ENCODE data around the gene SLC14A1. TPM values are rescaled to one million over a fixed set of nuclear protein-coding genes. Genes with fewer than 3 reads are reported as not detected.

Gene SLC14A1
- total RNA-seq, 2 donors from 2014 or later = 11.4 to 23.9 TPM

DNA sequence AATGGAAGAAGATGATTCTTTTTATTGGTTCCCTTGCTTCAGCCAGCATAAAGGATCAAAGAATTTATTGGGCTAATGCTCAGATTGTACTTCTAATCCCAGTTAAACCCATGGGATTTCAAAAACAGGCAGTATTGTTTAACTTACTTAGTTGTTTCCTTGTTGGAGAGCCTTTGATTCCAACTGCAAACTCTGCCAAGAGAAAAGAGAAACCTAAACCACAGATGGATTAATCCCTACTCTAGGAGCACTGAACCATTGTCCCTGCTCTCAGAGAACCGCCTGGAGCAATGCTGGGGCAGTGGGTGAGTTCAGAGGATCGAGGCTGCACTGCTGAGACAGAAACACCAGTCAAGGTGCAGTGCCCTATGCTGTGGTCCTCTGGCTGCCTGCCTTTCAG, 56.6 kb downstream of the SLC14A1 start:
- Histone ChIP-seq H3K27ac (no peak overlapping the region), H3K36me3 (no peaks in the 10 kb centered on the region), H3K27me3 (no peaks in the 10 kb centered on the region), H3K4me3 (no peak overlapping the region), H3K4me1 (peaks cover 0 to 11% of the 10 kb centered on the region in 2 donors), H3K9me3 (no peaks in the 10 kb centered on the region)
- no peak for DNase-seq (ENCODE audit: low spot score)
- TF ChIP-seq, protein P1, sequence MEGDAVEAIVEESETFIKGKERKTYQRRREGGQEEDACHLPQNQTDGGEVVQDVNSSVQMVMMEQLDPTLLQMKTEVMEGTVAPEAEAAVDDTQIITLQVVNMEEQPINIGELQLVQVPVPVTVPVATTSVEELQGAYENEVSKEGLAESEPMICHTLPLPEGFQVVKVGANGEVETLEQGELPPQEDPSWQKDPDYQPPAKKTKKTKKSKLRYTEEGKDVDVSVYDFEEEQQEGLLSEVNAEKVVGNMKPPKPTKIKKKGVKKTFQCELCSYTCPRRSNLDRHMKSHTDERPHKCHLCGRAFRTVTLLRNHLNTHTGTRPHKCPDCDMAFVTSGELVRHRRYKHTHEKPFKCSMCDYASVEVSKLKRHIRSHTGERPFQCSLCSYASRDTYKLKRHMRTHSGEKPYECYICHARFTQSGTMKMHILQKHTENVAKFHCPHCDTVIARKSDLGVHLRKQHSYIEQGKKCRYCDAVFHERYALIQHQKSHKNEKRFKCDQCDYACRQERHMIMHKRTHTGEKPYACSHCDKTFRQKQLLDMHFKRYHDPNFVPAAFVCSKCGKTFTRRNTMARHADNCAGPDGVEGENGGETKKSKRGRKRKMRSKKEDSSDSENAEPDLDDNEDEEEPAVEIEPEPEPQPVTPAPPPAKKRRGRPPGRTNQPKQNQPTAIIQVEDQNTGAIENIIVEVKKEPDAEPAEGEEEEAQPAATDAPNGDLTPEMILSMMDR (IDR thresholded peaks at IDR 0.05) = no peak

DNA sequence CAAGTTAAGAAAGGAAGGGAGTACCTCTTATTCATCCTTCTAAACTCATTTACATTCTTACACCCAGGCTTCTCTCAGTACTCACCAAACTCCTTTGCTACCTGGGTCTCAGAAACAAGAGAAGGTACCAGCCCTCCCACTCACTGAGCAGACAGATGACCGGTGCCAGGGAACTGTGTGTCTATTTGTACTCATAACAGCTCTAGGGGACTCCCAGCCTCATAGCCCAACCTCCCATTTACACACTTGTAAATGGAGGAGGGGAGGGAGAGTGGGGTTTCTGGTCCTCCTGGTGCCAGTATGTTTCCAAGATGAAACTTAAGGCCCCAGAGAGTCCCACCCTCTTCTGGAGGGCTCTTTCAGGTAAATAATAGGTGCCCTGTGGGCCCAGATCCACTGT, 58.7 kb downstream of the SLC14A1 start:
- no peaks in the 10 kb centered on the region for H3K27me3 ChIP-seq
- no peaks in the 10 kb centered on the region for H3K9me3 ChIP-seq
- DNase-seq (ENCODE audit: low spot score) = no peak
- no peaks in the 10 kb centered on the region for H3K36me3 ChIP-seq
- no peak overlapping the region for H3K4me3 ChIP-seq
- TF ChIP-seq, protein P1 (IDR thresholded peaks at IDR 0.05) = no peak
- H3K4me1 ChIP-seq = peaks cover 0 to 4% of the 10 kb centered on the region in 2 donors
- H3K27ac ChIP-seq = no peak overlapping the region

DNA sequence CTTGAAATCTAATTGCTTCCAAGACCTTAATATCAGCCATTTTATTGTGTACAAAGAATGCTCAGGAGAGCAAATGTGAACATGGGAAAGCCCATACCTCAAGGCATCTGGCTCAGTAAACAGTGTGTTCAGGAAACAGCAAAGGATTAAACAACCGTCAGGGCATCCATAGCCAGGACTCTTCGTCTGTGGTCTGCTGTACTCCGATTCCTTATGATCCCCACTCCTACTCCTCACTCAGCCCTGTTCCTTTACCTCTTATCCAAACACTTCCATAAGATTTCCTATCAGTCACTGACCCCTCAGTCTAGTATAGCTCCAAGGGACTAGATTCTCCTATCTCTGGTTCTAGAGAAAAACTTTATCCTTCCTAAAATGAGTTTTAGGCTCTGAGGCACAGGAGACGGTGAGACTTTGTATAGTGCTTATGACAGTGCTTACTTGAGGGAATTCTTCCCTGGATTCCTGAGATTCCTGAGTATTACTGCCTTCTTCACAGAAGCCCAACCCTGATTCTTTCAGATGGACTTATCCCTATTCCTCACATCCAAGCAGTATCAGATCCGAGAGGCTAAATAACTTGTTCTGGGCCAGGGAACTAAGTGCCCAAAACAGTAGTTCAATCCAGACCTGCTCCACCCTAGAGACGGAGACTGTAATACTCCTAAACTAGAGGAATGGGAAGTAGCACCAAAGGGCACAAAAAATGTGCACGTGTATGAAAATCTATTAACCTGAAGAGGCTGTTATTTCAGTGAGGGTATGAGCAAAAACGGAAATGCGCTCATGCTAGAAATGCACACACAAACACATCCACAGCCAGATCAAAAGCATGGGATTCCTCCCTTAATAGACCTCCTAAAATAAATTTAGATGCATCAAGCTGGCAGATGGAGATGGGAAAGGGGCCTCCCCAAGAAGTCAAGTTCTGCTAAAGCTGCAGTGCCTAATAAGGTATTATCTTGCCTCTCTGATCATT, 59.4 kb downstream of the SLC14A1 start:
- Histone ChIP-seq H3K4me1 (peaks cover 0 to 4% of the 10 kb centered on the region in 2 donors), H3K27ac (no peak overlapping the region), H3K36me3 (no peaks in the 10 kb centered on the region), H3K4me3 (no peak overlapping the region), H3K27me3 (no peaks in the 10 kb centered on the region), H3K9me3 (no peaks in the 10 kb centered on the region)
- no peak for DNase-seq (ENCODE audit: low spot score)
- TF ChIP-seq, protein P1 (IDR thresholded peaks at IDR 0.05) = no peak

DNA sequence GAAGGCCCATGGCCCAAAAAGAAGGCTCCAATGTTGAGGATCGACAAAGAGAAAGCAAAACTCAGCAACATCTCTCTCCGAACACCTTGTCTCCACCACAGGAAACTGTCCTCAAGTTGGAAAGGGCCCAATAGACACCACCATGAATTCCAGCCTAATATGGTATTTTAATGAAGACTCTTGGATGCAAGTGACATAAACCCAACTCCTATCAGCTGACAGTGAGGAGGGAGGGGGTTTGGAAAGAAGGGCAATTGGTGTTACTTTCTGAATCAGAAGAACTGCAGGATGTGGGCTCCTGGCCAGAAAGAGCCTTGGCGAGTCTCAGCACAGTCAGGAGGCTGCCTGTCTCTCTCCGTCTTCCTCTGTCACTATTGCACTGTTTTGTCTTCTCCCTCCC, 61.2 kb downstream of the SLC14A1 start:
- peaks cover 0 to 4% of the 10 kb centered on the region in 2 donors for H3K4me1 ChIP-seq
- no peak for DNase-seq (ENCODE audit: low spot score)
- TF ChIP-seq, protein P1 (IDR thresholded peaks at IDR 0.05) = no peak

DNA sequence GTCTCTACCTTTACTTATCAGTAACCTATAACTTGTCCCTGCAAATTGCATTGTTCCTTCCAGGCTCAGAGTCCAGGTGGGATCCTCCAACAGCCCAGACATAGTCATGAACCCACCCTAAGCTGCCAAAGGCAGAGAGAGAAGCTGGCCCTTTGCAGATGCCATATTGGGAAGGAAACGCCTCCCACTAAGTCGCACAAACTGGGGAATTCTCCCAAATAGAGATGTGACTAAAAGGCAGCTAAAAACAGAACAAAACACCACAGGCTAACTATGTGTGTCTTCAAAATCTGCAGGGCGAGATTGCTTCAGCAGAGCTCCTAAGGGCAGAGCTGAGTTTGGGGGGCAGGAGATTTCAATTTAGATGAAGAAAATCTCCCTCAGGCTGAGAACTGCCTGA, 63.0 kb downstream of the SLC14A1 start:
- Histone ChIP-seq H3K4me1 (peaks cover 0 to 4% of the 10 kb centered on the region in 2 donors), H3K4me3 (no peak overlapping the region), H3K9me3 (no peaks in the 10 kb centered on the region), H3K36me3 (no peaks in the 10 kb centered on the region), H3K27ac (no peak overlapping the region), H3K27me3 (no peaks in the 10 kb centered on the region)
- DNase-seq (ENCODE audit: low spot score) = no peak
- TF ChIP-seq, protein P1 (IDR thresholded peaks at IDR 0.05) = no peak

More for the DNA sequence above, 61.2 kb downstream of the SLC14A1 start:
- Histone ChIP-seq H3K27me3 (no peaks in the 10 kb centered on the region), H3K9me3 (no peaks in the 10 kb centered on the region), H3K36me3 (no peaks in the 10 kb centered on the region), H3K27ac (no peak overlapping the region), H3K4me3 (no peak overlapping the region)

Data from right atrium auricular region (tissue), 2 donors.